CD4-positive, alpha-beta T cell (primary cell): ENCODE measurements around the gene DENND2A. TPM values are rescaled to one million over a fixed set of nuclear protein-coding genes. Genes with fewer than 3 reads are reported as not detected.

Experiments used
- ATAC-seq: fragments of 200-7000 bp; cut with Tn5 transposase; one replicate; pipeline ENCODE4 v1.10.0; 2022; ENCODE audit warnings: mild to moderate bottlenecking; ENCODE audit not compliant: poor library complexity
- CTCF ChIA-PET: fragments of 350-600 bp; sonication (Branson Sonifier 250); formaldehyde crosslinking; loops from one replicate; lab custom pipeline; 2021; ENCODE audit warnings: antibody characterized with exemption, inconsistent platforms; lab: Charles Lee
- POLR2A ChIA-PET: fragments of 350-600 bp; sonication (Branson Sonifier 250); formaldehyde crosslinking; loops from one replicate; lab custom pipeline; 2021; ENCODE audit warnings: antibody characterized with exemption, inconsistent platforms; lab: Charles Lee
- DNase-seq, 14 experiments: peaks; one replicate each; pipeline ENCODE4 v3.0.0-alpha.2; 2013 to 2020; ENCODE audit warnings: mixed read lengths in 2 of 14
- H3K27ac ChIP-seq, 2 donors: one replicate each; pipeline versions ENCODE4 v1.5.1 to v1.7.0; 2013; ENCODE audit warnings: low read length in 2 of 2, low read depth in 1 of 2, mild to moderate bottlenecking in 1 of 2
- H3K27me3 ChIP-seq, 2 experiments: 1 replicate in 1 of 2; 2 replicates in 1 of 2; pipeline versions ENCODE4 v1.6.1 to v1.7.0; 2013; ENCODE audit warnings: low read length in 2 of 2, control low read depth in 1 of 2, mild to moderate bottlenecking in 1 of 2, moderate library complexity in 1 of 2; ENCODE audit not compliant: insufficient read depth in 2 of 2, control insufficient read depth in 1 of 2
- H3K36me3 ChIP-seq: one replicate; pipeline ENCODE4 v1.6.1; 2013; ENCODE audit warnings: low read length, control low read depth; ENCODE audit not compliant: insufficient read depth
- H3K4me1 ChIP-seq: one replicate; pipeline ENCODE4 v1.6.1; 2013; ENCODE audit warnings: low read length, control low read depth; ENCODE audit not compliant: insufficient read depth
- H3K4me3 ChIP-seq: one replicate; pipeline ENCODE4 v1.5.1; 2013; ENCODE audit warnings: mild to moderate bottlenecking, low read length, moderate library complexity
- H3K9me3 ChIP-seq, 2 experiments: 1 replicate in 1 of 2; 2 replicates in 1 of 2; pipeline versions ENCODE4 v1.6.1 to v1.7.0; 2013; ENCODE audit warnings: low read length in 2 of 2, mild to moderate bottlenecking in 2 of 2, control low read depth in 1 of 2, moderate library complexity in 1 of 2; ENCODE audit not compliant: control insufficient read depth in 1 of 2, insufficient read depth in 1 of 2
- H3K27ac Mint-ChIP-seq: one replicate; pipeline ENCODE4 v1.8.0; 2020; ENCODE audit warnings: mixed read lengths
- H3K27me3 Mint-ChIP-seq: one replicate; pipeline ENCODE4 v1.8.0; 2021; ENCODE audit warnings: mixed read lengths
- H3K36me3 Mint-ChIP-seq: one replicate; pipeline ENCODE4 v1.8.0; 2021; ENCODE audit warnings: low read depth, mixed read lengths
- H3K4me1 Mint-ChIP-seq: one replicate; pipeline ENCODE4 v1.8.0; 2021; ENCODE audit warnings: low read depth, mixed read lengths
- H3K4me3 Mint-ChIP-seq: one replicate; pipeline ENCODE4 v1.8.0; 2020; ENCODE audit warnings: mild to moderate bottlenecking, mixed read lengths
- H3K9me3 Mint-ChIP-seq: one replicate; pipeline ENCODE4 v1.8.0; 2020; ENCODE audit warnings: mixed read lengths
- intact Hi-C, 2 experiments: fragments of 100-400 bp; cut with DNase I in 1 of 2; cut with micrococcal nuclease in 1 of 2; formaldehyde crosslinking; loops; one replicate each; pipeline versions ENCODE4 v1.15.1 to v1.9.0; 2023 to 2025; cut with DNase I, micrococcal nuclease
- total RNA-seq, 174 experiments: library from RNA in 2 of 174; stranded (reverse) in 2 of 174; gene quantifications; one replicate each; pipeline ENCODE4 v1.2.3 and lab custom pipeline; 2021 to 2026
- TF ChIP-seq, protein P1 (sequence below): fragments of 200-600 bp; IDR thresholded peaks from one replicate; pipeline ENCODE4 v1.8.0; 2022; ENCODE audit warnings: antibody characterized with exemption, mild to moderate bottlenecking

The DENND2A gene
- total RNA-seq, 2 experiments from 2014 or later: not detected

DNA sequence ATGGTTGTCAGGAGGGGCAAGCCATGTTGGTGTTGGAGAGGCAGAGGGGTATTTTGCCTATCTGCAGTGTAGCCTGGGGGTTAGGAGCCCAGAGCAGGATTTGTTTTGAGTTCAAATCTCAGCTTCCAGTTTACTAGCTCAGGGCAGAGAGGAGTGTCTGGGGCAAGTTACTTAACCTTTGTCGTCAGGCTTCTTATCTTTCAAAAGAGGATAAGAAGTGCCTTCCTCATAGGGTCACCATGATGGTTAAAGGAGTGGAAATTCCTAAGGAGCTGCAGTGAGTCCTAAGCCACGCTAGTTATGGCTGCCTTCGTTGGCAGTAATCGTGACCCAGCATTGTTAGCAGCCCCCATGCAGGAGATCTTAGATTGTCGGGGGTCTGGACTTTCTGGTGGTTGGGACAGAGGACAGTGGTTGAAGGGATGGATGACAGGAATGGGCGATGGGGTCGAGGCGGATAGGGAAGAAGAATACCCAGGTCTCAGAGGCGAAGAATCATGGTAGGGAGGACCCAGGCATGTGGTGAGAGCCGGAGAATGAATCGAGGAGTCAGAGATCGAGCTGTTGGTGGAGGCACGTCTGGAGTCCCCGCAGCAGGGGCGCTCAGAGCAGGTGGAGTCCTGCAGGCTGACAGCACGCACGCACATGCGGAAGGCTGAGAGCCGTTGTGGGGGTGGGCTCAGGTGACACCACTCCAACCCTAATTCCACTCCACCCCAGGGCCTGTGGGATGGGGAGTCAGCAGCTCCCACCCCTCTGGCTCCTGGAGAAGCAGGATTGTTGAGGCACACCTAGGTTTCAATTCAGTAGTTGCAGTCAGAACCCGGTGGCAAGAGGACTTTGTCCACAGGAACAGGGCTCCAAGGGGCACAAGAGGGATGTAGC is 43.7 kb upstream of the DENND2A start:
- Mint-ChIP-seq H3K4me1 (no peaks in the 10 kb centered on the region), H3K9me3 (no peaks in the 10 kb centered on the region), H3K36me3 (peaks cover 65% of the 10 kb centered on the region), H3K27me3 (no peaks in the 10 kb centered on the region), H3K4me3 (no peak overlapping the region), H3K27ac (no peak overlapping the region)
- Histone ChIP-seq H3K36me3 (peaks cover 67% of the 10 kb centered on the region), H3K4me1 (no peaks in the 10 kb centered on the region), H3K27me3 (no peaks in the 10 kb centered on the region), H3K9me3 (no peaks in the 10 kb centered on the region), H3K27ac (no peak overlapping the region), H3K4me3 (no peak overlapping the region)
- ChIA-PET POLR2A (no interaction called here), CTCF (no interaction called here)
- TF ChIP-seq, protein P1, sequence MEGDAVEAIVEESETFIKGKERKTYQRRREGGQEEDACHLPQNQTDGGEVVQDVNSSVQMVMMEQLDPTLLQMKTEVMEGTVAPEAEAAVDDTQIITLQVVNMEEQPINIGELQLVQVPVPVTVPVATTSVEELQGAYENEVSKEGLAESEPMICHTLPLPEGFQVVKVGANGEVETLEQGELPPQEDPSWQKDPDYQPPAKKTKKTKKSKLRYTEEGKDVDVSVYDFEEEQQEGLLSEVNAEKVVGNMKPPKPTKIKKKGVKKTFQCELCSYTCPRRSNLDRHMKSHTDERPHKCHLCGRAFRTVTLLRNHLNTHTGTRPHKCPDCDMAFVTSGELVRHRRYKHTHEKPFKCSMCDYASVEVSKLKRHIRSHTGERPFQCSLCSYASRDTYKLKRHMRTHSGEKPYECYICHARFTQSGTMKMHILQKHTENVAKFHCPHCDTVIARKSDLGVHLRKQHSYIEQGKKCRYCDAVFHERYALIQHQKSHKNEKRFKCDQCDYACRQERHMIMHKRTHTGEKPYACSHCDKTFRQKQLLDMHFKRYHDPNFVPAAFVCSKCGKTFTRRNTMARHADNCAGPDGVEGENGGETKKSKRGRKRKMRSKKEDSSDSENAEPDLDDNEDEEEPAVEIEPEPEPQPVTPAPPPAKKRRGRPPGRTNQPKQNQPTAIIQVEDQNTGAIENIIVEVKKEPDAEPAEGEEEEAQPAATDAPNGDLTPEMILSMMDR: no peak
- DNase-seq: no peak
- no peak for ATAC-seq
- intact Hi-C loops: no loop called here

DNA sequence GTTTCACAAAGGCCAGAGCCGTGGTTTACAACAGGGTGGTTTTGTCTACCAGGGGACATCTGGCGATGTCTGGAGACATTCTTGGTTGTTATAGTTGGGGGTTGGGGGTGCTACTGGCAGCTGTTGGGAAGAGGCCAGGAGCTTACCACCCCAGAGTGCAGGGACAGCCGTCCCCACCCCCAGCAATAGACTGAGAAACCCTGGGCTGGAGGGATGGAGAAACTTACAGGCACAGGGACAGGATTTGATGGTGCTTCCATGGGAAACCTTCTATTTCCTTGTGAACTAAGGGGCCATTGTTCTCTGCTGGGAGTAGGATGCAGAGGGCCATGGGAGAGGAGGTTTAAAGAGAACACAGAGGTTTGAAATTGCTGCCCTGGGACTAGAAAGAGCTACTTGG is 43.0 kb upstream of the DENND2A start:
- TF ChIP-seq, protein P1: no peak
- no peak overlapping the region for H3K27ac ChIP-seq
- Mint-ChIP-seq H3K27ac (no peak overlapping the region), H3K36me3 (peaks cover 71% of the 10 kb centered on the region), H3K27me3 (no peaks in the 10 kb centered on the region), H3K9me3 (no peaks in the 10 kb centered on the region), H3K4me3 (no peak overlapping the region), H3K4me1 (no peaks in the 10 kb centered on the region)
- ATAC-seq (no peak), DNase-seq (no peak)
- H3K4me3 ChIP-seq: no peak overlapping the region
- POLR2A ChIA-PET: no interaction called here
- intact Hi-C loops: no loop called here
- H3K4me1 ChIP-seq: no peaks in the 10 kb centered on the region
- H3K36me3 ChIP-seq: peaks cover 69% of the 10 kb centered on the region
- H3K9me3 ChIP-seq: no peaks in the 10 kb centered on the region
- CTCF ChIA-PET: no interaction called here
- no peaks in the 10 kb centered on the region for H3K27me3 ChIP-seq

DNA sequence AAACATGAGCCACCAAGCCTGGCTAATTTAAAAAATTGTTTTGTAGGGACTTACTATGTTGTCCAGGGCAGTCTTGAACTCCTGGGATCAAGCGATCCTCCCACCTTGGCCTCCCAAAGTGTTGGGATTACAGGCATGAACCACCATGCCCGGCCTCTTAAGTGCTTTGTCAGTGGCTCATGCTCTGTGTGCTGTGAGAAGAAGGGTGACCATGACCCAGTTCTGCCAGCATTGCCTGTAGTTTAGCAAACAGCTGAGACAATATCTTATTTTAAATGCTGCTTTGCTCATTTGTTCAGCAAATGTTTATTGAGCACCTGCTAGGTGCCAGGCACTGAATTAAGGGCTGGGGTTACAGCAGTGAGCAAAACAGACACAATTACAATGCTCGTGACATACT is 41.2 kb upstream of the DENND2A start:
- H3K36me3 ChIP-seq: peaks cover 53% of the 10 kb centered on the region
- no peak overlapping the region for H3K27ac Mint-ChIP-seq
- DNase-seq: no peak
- H3K9me3 ChIP-seq: no peaks in the 10 kb centered on the region
- intact Hi-C loops: no loop called here
- H3K27ac ChIP-seq: no peak overlapping the region
- no peak overlapping the region for H3K4me3 ChIP-seq
- H3K4me1 ChIP-seq: peaks cover under 1% of the 10 kb centered on the region
- ChIA-PET CTCF (no interaction called here), POLR2A (interaction anchor here (0.6 kb wide), 1 partner anchor 133 kb away, joined by 3 read pairs; no protein-coding TSS in a partner anchor)
- no peaks in the 10 kb centered on the region for H3K27me3 ChIP-seq
- TF ChIP-seq, protein P1: no peak
- H3K4me3 Mint-ChIP-seq: no peak overlapping the region
- H3K27me3 Mint-ChIP-seq: no peaks in the 10 kb centered on the region
- no peak for ATAC-seq
- H3K9me3 Mint-ChIP-seq: no peaks in the 10 kb centered on the region
- H3K36me3 Mint-ChIP-seq: peaks cover 80% of the 10 kb centered on the region
- no peaks in the 10 kb centered on the region for H3K4me1 Mint-ChIP-seq
